Stimulated activated CD4-positive, alpha-beta T cell treated with anti-CD3 and anti-CD28 coated beads, TNF-alpha, amount 100 ng/mL, for 1 hour (primary cell): ENCODE measurements around the gene TCF4.
"Not testable (repeated sequence)": the region's sequence is repeated elsewhere in the genome, so short reads cannot be mapped to it uniquely, and the experiment has no call there.

ENCODE experiments used
- DNase-seq, 3 donors: peaks; one replicate each; pipeline ENCODE4 v3.0.0-alpha.2; 2020; ENCODE audit warnings: low read depth in 3 of 3, low spot score in 1 of 3

The TCF4 gene

GRCh38 chr18:55477860-55478581 is 110.0 kb downstream of the TCF4 start:
- DNase-seq: no peak

GRCh38 chr18:55477499-55477859 is 110.5 kb downstream of the TCF4 start:
- no peak for DNase-seq

- DNase-seq: no peak
Observed at GRCh38 chr18:55475916-55476315, 112.1 kb downstream of the TCF4 start.

GRCh38 chr18:55475467-55475866 is 112.5 kb downstream of the TCF4 start:
- DNase-seq: no peak

- no peak for DNase-seq
Observed at GRCh38 chr18:55473560-55473959, 114.4 kb downstream of the TCF4 start.

GRCh38 chr18:55473058-55473457 is 114.9 kb downstream of the TCF4 start:
- DNase-seq: no peak

GRCh38 chr18:55470826-55471225 is 117.2 kb downstream of the TCF4 start:
- DNase-seq: no peak

- not testable (repeated sequence) for DNase-seq
Observed at GRCh38 chr18:55469134-55469533, 118.9 kb downstream of the TCF4 start.

- DNase-seq: no peak
Observed at GRCh38 chr18:55466789-55467188, 121.2 kb downstream of the TCF4 start.

- no peak for DNase-seq
Observed at GRCh38 chr18:55465313-55465712, 122.7 kb downstream of the TCF4 start.

- DNase-seq: no peak
Observed at GRCh38 chr18:55464581-55464980, 123.4 kb downstream of the TCF4 start.

GRCh38 chr18:55462652-55463051 is 125.3 kb downstream of the TCF4 start:
- DNase-seq: no peak

- no peak for DNase-seq
Observed at GRCh38 chr18:55461848-55462247, 126.1 kb downstream of the TCF4 start.

- DNase-seq: no peak
Observed at GRCh38 chr18:55458456-55459203, 129.4 kb downstream of the TCF4 start.

GRCh38 chr18:55457028-55457427 is 131.0 kb downstream of the TCF4 start:
- DNase-seq: no peak

- no peak for DNase-seq
Observed at GRCh38 chr18:55455938-55456337, 132.1 kb downstream of the TCF4 start.

GRCh38 chr18:55453186-55453585 is 134.8 kb downstream of the TCF4 start:
- no peak for DNase-seq

- DNase-seq: no peak
Observed at GRCh38 chr18:55452123-55452611, 135.8 kb downstream of the TCF4 start.

GRCh38 chr18:55449412-55450140 is 138.4 kb downstream of the TCF4 start:
- DNase-seq: no peak

GRCh38 chr18:55448420-55448819 is 139.6 kb downstream of the TCF4 start:
- DNase-seq: no peak

GRCh38 chr18:55447672-55448018 is 140.3 kb downstream of the TCF4 start:
- DNase-seq: no peak
